Spleen (tissue), 11 donors: ENCODE data around the gene NEK5. TPM values are rescaled to one million over a fixed set of nuclear protein-coding genes. Genes with fewer than 3 reads are reported as not detected.

Experiments
- DNase-seq: peaks from one replicate; pipeline ENCODE4 v3.0.0-alpha.2; 2020
- H3K27ac ChIP-seq, 8 donors: fragments of 200-600 bp; sonication (generic) in 7 of 8; 1 replicate in 4 of 8; 2 replicates in 4 of 8; pipeline versions ENCODE4 v1.5.0 to v1.8.0; 2016 to 2021; ENCODE audit warnings: inconsistent platforms in 4 of 8, mild to moderate bottlenecking in 4 of 8, moderate library complexity in 1 of 8
- H3K27me3 ChIP-seq, 7 donors: fragments of 200-600 bp; sonication (generic) in 6 of 7; replicated peaks in 1 of 7; 1 replicate in 4 of 7; 2 replicates in 3 of 7; pipeline versions ENCODE4 v1.5.0 to v1.8.0; 2016 to 2021; ENCODE audit warnings: inconsistent platforms in 3 of 7, mild to moderate bottlenecking in 1 of 7
- H3K36me3 ChIP-seq, 6 donors: fragments of 200-600 bp; sonication (generic) in 5 of 6; 1 replicate in 4 of 6; 2 replicates in 2 of 6; pipeline versions ENCODE4 v1.5.0 to v1.8.0; 2016 to 2021; ENCODE audit warnings: inconsistent platforms in 2 of 6
- H3K4me1 ChIP-seq, 6 donors: fragments of 200-600 bp; sonication (generic) in 5 of 6; 1 replicate in 3 of 6; 2 replicates in 3 of 6; pipeline versions ENCODE4 v1.5.0 to v1.8.0; 2016 to 2021; ENCODE audit warnings: inconsistent platforms in 3 of 6
- H3K4me3 ChIP-seq, 8 donors: fragments of 200-600 bp; sonication (generic) in 7 of 8; 1 replicate in 4 of 8; 2 replicates in 4 of 8; pipeline versions ENCODE4 v1.5.0 to v1.8.0; 2016 to 2021; ENCODE audit warnings: inconsistent platforms in 4 of 8, mild to moderate bottlenecking in 4 of 8, moderate library complexity in 2 of 8
- H3K9me3 ChIP-seq, 8 donors: fragments of 200-600 bp; sonication (generic) in 7 of 8; 1 replicate in 4 of 8; 2 replicates in 4 of 8; pipeline versions ENCODE4 v1.5.0 to v1.8.0; 2016 to 2021; ENCODE audit warnings: inconsistent platforms in 4 of 8
- CTCF ChIP-seq, 11 experiments: fragments of 200-600 bp in 7 of 11; fragments of 450-650 bp in 4 of 11; sonication (generic) in 4 of 11; IDR thresholded peaks in 8 of 11; conservative IDR thresholded peaks in 3 of 11; 1 replicate in 7 of 11; 2 replicates in 4 of 11; pipeline versions ENCODE4 v1.4.0 to v1.8.0; 2016 to 2021; ENCODE audit warnings: antibody characterized with exemption in 11 of 11, inconsistent platforms in 4 of 11, mild to moderate bottlenecking in 1 of 11
- POLR2A ChIP-seq, 3 donors: fragments of 450-650 bp; IDR thresholded peaks; one replicate each; pipeline ENCODE4 v1.5.1; 2017; ENCODE audit warnings: antibody characterized with exemption in 3 of 3, mild to moderate bottlenecking in 1 of 3
- POLR2AphosphoS5 ChIP-seq, 3 donors: sonication (generic); formaldehyde crosslinking; IDR thresholded peaks; one replicate each; pipeline ENCODE4 v1.5.1; 2017; ENCODE audit warnings: antibody characterized with exemption in 3 of 3
- WGBS, 5 donors: extraction: QIAGEN DNeasy Blood & Tissue Kit in 3 of 5; methylation state at CpG; one replicate each; pipeline versions ENCODE4 v1.1.5 to v1.1.7; 2013 to 2018; 5-methylcytosine and 5-hydroxymethylcytosine counted together
- intact Hi-C: fragments of 100-400 bp; cut with DNase I; formaldehyde crosslinking; loops from one replicate; pipeline ENCODE4 v1.15.0; 2023; ENCODE audit warnings: low total_unique reads
- polyA plus RNA-seq, 3 donors: library from polyadenylated mRNA; stranded (reverse); fragments of 200-250 nt; gene quantifications; one replicate each; pipeline ENCODE4 v1.2.1, GENCODE V29; 2013
- total RNA-seq, 7 donors: library from RNA; depleted of rRNA in 3 of 7; stranded (reverse); fragments of >200 nt in 3 of 7; fragmentation: NEBNext Ultra II Directional in 4 of 7; extraction: Animal tissue kit (Norgen Biotek cat#: 25700) in 4 of 7; gene quantifications; one replicate each; pipeline versions ENCODE4 v1.1.0 to v1.2.1, GENCODE V29; 2016 to 2021
- donor health status: healthy with polysubstance abuse.
- donor health status: DM: no; HTN: no; CAD: no; lungs with moderate emphysema.
- donor health status: DM: no; HTN: no; CAD: no.
- donor health status: Bipolar disorder and iron deficiency.
- donor health status: healthy.
- donor health status: DM: no; HTN: no; CAD: no.
- donor health status: DM: yes; HTN: yes; CAD: no.

The NEK5 gene
- total and polyA plus RNA-seq, 10 donors = 0.04 to 0.30 (median 0.10) TPM; not detected in 4

GRCh38 chr13:52162279-52163101, 33.6 kb upstream of the NEK5 start:
- Histone ChIP-seq H3K27me3 (no peaks in the 10 kb centered on the region), H3K9me3 (no peaks in the 10 kb centered on the region), H3K36me3 (peaks cover 0 to 24% (median 2%) of the 10 kb centered on the region in 6 donors), H3K27ac (peak overlapping the region in 3 of 8 donors; percentile 10 to 35 (median 32)), H3K4me3 (no peak overlapping the region), H3K4me1 (peaks cover 6 to 41% (median 22%) of the 10 kb centered on the region in 6 donors)
- intact Hi-C loops = no loop called here
- DNase-seq = no peak
- TF ChIP-seq CTCF (IDR thresholded peaks at IDR 0.05 in 8 of 11, conservative IDR thresholded peaks at IDR 0.05 in 3 of 11) (no peak), POLR2A (IDR thresholded peaks at IDR 0.05) (no peak), POLR2AphosphoS5 (IDR thresholded peaks at IDR 0.05) (no peak)
- WGBS, 5 donors = 57 to 73% (median 66%) methylated on average over 5 of the region's 5 CpGs

GRCh38 chr13:52161181-52161646, 32.3 kb upstream of the NEK5 start:
- H3K4me3 ChIP-seq = no peak overlapping the region
- H3K27me3 ChIP-seq = no peaks in the 10 kb centered on the region
- no peak for DNase-seq
- no peaks in the 10 kb centered on the region for H3K9me3 ChIP-seq
- peaks cover 6 to 51% (median 28%) of the 10 kb centered on the region in 6 donors for H3K4me1 ChIP-seq
- H3K36me3 ChIP-seq = peaks cover 0 to 11% (median 0%) of the 10 kb centered on the region in 6 donors
- intact Hi-C loops = no loop called here
- TF ChIP-seq POLR2A (IDR thresholded peaks at IDR 0.05) (no peak), POLR2AphosphoS5 (IDR thresholded peaks at IDR 0.05) (no peak), CTCF (IDR thresholded peaks at IDR 0.05 in 8 of 11, conservative IDR thresholded peaks at IDR 0.05 in 3 of 11) (no peak)
- 79 to 93% (median 86%) methylated on average over 3 of the region's 3 CpGs for WGBS, 5 donors
- H3K27ac ChIP-seq = no peak overlapping the region

- no peaks in the 10 kb centered on the region for H3K9me3 ChIP-seq
- TF ChIP-seq CTCF (IDR thresholded peaks at IDR 0.05 in 8 of 11, conservative IDR thresholded peaks at IDR 0.05 in 3 of 11) = no peak
- TF ChIP-seq POLR2A (IDR thresholded peaks at IDR 0.05) = no peak
- TF ChIP-seq POLR2AphosphoS5 (IDR thresholded peaks at IDR 0.05) = no peak
- H3K4me3 ChIP-seq = no peak overlapping the region
- no peak for DNase-seq
- 31 to 65% (median 47%) methylated on average over 6 of the region's 6 CpGs for WGBS, 5 donors
- intact Hi-C loops = no loop called here
- peaks cover 0 to 4% (median 0%) of the 10 kb centered on the region in 6 donors for H3K36me3 ChIP-seq
- peaks cover 6 to 51% (median 28%) of the 10 kb centered on the region in 6 donors for H3K4me1 ChIP-seq
- H3K27ac ChIP-seq = no peak overlapping the region
- H3K27me3 ChIP-seq = no peaks in the 10 kb centered on the region
These were observed 31.6 kb upstream of the NEK5 start for GRCh38 chr13:52160506-52160905.

GRCh38 chr13:52160053-52160452, 31.2 kb upstream of the NEK5 start:
- Histone ChIP-seq H3K4me3 (peak overlapping the region in 5 of 8 donors; percentile 58 to 85 (median 77)), H3K36me3 (no peaks in the 10 kb centered on the region), H3K4me1 (peaks cover 6 to 51% (median 28%) of the 10 kb centered on the region in 6 donors), H3K9me3 (no peaks in the 10 kb centered on the region), H3K27ac (peak overlapping the region in 4 of 8 donors; percentile 78 to 86 (median 82)), H3K27me3 (no peaks in the 10 kb centered on the region)
- DNase-seq = no peak
- 93 to 97% (median 96%) methylated on average over 6 of the region's 6 CpGs for WGBS, 5 donors
- TF ChIP-seq POLR2AphosphoS5 (IDR thresholded peaks at IDR 0.05) (no peak), POLR2A (IDR thresholded peaks at IDR 0.05) (no peak), CTCF (IDR thresholded peaks at IDR 0.05 in 8 of 11, conservative IDR thresholded peaks at IDR 0.05 in 3 of 11) (no peak)
- intact Hi-C loops = no loop called here
